Measurements from ENCODE around the gene DNAH12.
"Not testable (repeated sequence)": the region's sequence is repeated elsewhere in the genome, so short reads cannot be mapped to it uniquely, and the experiment has no call there.

DNA sequence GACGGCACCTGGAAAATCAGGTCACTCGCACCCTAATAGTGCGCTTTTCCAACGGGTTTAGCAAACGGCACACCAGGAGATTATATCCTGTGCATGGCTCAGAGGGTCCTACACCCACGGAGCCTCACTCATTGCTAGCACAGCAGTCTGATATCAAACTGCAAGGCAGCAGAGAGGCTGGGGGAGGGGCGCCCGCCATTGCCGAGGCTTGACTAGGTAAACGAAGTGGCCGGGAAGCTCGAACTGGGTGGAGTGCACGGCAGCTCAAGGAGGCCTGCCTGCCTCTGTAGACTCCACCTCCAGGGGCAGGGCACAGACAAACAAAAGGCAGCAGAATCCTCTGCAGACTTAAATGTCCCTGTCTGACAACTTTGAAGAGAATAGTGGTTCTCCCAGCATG, 67.0 kb downstream of the DNAH12 start:
- TF ChIP-seq, protein P1, sequence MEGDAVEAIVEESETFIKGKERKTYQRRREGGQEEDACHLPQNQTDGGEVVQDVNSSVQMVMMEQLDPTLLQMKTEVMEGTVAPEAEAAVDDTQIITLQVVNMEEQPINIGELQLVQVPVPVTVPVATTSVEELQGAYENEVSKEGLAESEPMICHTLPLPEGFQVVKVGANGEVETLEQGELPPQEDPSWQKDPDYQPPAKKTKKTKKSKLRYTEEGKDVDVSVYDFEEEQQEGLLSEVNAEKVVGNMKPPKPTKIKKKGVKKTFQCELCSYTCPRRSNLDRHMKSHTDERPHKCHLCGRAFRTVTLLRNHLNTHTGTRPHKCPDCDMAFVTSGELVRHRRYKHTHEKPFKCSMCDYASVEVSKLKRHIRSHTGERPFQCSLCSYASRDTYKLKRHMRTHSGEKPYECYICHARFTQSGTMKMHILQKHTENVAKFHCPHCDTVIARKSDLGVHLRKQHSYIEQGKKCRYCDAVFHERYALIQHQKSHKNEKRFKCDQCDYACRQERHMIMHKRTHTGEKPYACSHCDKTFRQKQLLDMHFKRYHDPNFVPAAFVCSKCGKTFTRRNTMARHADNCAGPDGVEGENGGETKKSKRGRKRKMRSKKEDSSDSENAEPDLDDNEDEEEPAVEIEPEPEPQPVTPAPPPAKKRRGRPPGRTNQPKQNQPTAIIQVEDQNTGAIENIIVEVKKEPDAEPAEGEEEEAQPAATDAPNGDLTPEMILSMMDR (IDR thresholded peaks at IDR 0.05), result not testable (repeated sequence)
- TF ChIP-seq YY1 (IDR thresholded peaks at IDR 0.05; ENCODE audit: low read depth); MXI1 (IDR thresholded peaks at IDR 0.05; ENCODE audit: low read depth, low read length); TEAD4 (IDR thresholded peaks at IDR 0.05; ENCODE audit: borderline replicate concordance, insufficient read depth); TAF1 (IDR thresholded peaks at IDR 0.05; ENCODE audit: borderline replicate concordance, low read depth, low read length); FOXJ3 (CRISPR knock-in tag; IDR thresholded peaks at IDR 0.05); SIN3A (IDR thresholded peaks at IDR 0.05; ENCODE audit: borderline replicate concordance, low read depth, low read length); POLR2AphosphoS5 (IDR thresholded peaks at IDR 0.05; ENCODE audit: low read depth, low read length); EZH2phosphoT487 (IDR thresholded peaks at IDR 0.05; ENCODE audit: borderline replicate concordance, low read depth): not testable (repeated sequence)
- TF ChIP-seq, protein P2, sequence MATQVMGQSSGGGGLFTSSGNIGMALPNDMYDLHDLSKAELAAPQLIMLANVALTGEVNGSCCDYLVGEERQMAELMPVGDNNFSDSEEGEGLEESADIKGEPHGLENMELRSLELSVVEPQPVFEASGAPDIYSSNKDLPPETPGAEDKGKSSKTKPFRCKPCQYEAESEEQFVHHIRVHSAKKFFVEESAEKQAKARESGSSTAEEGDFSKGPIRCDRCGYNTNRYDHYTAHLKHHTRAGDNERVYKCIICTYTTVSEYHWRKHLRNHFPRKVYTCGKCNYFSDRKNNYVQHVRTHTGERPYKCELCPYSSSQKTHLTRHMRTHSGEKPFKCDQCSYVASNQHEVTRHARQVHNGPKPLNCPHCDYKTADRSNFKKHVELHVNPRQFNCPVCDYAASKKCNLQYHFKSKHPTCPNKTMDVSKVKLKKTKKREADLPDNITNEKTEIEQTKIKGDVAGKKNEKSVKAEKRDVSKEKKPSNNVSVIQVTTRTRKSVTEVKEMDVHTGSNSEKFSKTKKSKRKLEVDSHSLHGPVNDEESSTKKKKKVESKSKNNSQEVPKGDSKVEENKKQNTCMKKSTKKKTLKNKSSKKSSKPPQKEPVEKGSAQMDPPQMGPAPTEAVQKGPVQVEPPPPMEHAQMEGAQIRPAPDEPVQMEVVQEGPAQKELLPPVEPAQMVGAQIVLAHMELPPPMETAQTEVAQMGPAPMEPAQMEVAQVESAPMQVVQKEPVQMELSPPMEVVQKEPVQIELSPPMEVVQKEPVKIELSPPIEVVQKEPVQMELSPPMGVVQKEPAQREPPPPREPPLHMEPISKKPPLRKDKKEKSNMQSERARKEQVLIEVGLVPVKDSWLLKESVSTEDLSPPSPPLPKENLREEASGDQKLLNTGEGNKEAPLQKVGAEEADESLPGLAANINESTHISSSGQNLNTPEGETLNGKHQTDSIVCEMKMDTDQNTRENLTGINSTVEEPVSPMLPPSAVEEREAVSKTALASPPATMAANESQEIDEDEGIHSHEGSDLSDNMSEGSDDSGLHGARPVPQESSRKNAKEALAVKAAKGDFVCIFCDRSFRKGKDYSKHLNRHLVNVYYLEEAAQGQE (IDR thresholded peaks at IDR 0.05; ENCODE audit: low read depth, low read length), result not testable (repeated sequence)
- TF ChIP-seq, protein P3, sequence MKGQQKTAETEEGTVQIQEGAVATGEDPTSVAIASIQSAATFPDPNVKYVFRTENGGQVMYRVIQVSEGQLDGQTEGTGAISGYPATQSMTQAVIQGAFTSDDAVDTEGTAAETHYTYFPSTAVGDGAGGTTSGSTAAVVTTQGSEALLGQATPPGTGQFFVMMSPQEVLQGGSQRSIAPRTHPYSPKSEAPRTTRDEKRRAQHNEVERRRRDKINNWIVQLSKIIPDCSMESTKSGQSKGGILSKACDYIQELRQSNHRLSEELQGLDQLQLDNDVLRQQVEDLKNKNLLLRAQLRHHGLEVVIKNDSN (IDR thresholded peaks at IDR 0.05; ENCODE audit: borderline replicate concordance, low read depth), result not testable (repeated sequence)
- TF ChIP-seq, protein P4, sequence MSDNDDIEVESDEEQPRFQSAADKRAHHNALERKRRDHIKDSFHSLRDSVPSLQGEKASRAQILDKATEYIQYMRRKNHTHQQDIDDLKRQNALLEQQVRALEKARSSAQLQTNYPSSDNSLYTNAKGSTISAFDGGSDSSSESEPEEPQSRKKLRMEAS (IDR thresholded peaks at IDR 0.05; ENCODE audit: low read depth), result not testable (repeated sequence)
